Endothelial cell of umbilical vein (primary cell): ENCODE results near the gene ENOSF1. TPM values are rescaled to one million over a fixed set of nuclear protein-coding genes. Genes with fewer than 3 reads are reported as not detected.

Experiments used
- BruUV-seq: library from RNA; stranded (reverse); fragments of 400-500 nt; replicated peaks from 2 replicates; lab custom pipeline; 2021; lab: Mats Ljungman, UMichigan
- CTCF ChIA-PET: fragments of 300-600, 350-600 bp; sonication (Branson Sonifier 250); formaldehyde crosslinking; loops from one replicate; lab custom pipeline; 2021; ENCODE audit warnings: antibody characterized with exemption, inconsistent platforms; lab: Charles Lee
- POLR2A ChIA-PET: fragments of 300-600, 350-600 bp; sonication (Branson Sonifier 250); formaldehyde crosslinking; loops from one replicate; lab custom pipeline; 2021; ENCODE audit warnings: antibody characterized with exemption, inconsistent platforms; lab: Charles Lee
- DNase-seq: peaks from one replicate; pipeline ENCODE4 v3.0.0-alpha.2; 2011; ENCODE audit warnings: low read depth, low spot score
- FAIRE-seq: peaks from 2 replicates; lab custom pipeline; 2011; peaks lifted over from hg19 to GRCh38; lab: Jason Lieb, UNC
- H2AFZ ChIP-seq: 2 replicates; pipeline ENCODE4 v1.6.0; 2012; ENCODE audit warnings: low read depth, low read length, control low read depth, inconsistent platforms
- H3K27ac ChIP-seq: 2 replicates; pipeline ENCODE4 v1.5.1; 2011; ENCODE audit warnings: low read depth, mild to moderate bottlenecking, control low read depth, low read length, moderate library complexity; ENCODE audit not compliant: insufficient read depth
- H3K27me3 ChIP-seq, 2 experiments: 2 replicates each; pipeline versions ENCODE4 v1.6.0 to v1.6.1; 2011; ENCODE audit warnings: low read length in 2 of 2, mixed read lengths in 1 of 2; ENCODE audit not compliant: control insufficient read depth in 2 of 2, insufficient read depth in 2 of 2
- H3K36me3 ChIP-seq, 2 experiments: 2 replicates in 1 of 2; 3 replicates in 1 of 2; pipeline ENCODE4 v1.5.1; 2011; ENCODE audit warnings: low read length in 2 of 2, mild to moderate bottlenecking in 1 of 2, moderate library complexity in 1 of 2; ENCODE audit not compliant: control insufficient read depth in 2 of 2, insufficient read depth in 2 of 2; ENCODE audit errors: extremely low read depth in 1 of 2
- H3K4me1 ChIP-seq: 3 replicates; pipeline ENCODE4 v1.5.1; 2011; ENCODE audit warnings: mild to moderate bottlenecking, low read length; ENCODE audit not compliant: control insufficient read depth, insufficient read depth; ENCODE audit errors: extremely low read depth
- H3K4me2 ChIP-seq: 2 replicates; pipeline ENCODE4 v1.6.1; 2011; ENCODE audit warnings: low read length, control low read depth, mixed read lengths; ENCODE audit not compliant: insufficient read depth
- H3K4me3 ChIP-seq, 3 experiments: fragments of 200-600 bp in 1 of 3; sonication (generic), shearing (Covaris generic) in 1 of 3; replicated peaks in 1 of 3; 2 replicates each; pipeline ENCODE4 v1.5.1; 2011 to 2016; ENCODE audit warnings: control low read depth in 3 of 3, low read length in 3 of 3, mild to moderate bottlenecking in 2 of 3, inconsistent platforms in 1 of 3, low read depth in 1 of 3, moderate library complexity in 1 of 3; ENCODE audit not compliant: insufficient read depth in 1 of 3
- H3K79me2 ChIP-seq: 2 replicates; pipeline ENCODE4 v1.6.0; 2012; ENCODE audit warnings: low read length, inconsistent platforms; ENCODE audit not compliant: control insufficient read depth, insufficient read depth
- H3K9ac ChIP-seq: replicated peaks from 2 replicates; pipeline ENCODE3; 2011; ENCODE audit warnings: low read length, control low read depth; ENCODE audit not compliant: insufficient read depth; ENCODE audit errors: extremely low read depth
- H3K9me1 ChIP-seq: replicated peaks from 3 replicates; pipeline ENCODE4 v1.6.0; 2011; ENCODE audit warnings: mild to moderate bottlenecking, low read length; ENCODE audit not compliant: control insufficient read depth, insufficient read depth; ENCODE audit errors: extremely low read depth
- H3K9me3 ChIP-seq: replicated peaks from 2 replicates; pipeline ENCODE4 v1.5.1; 2012; ENCODE audit warnings: low read length, inconsistent platforms; ENCODE audit not compliant: control insufficient read depth, insufficient read depth
- H4K20me1 ChIP-seq: replicated peaks from 2 replicates; pipeline ENCODE3; 2011; ENCODE audit warnings: mild to moderate bottlenecking, low read length; ENCODE audit not compliant: control insufficient read depth, insufficient read depth; ENCODE audit errors: extremely low read depth
- EZH2 ChIP-seq: IDR thresholded peaks from 2 replicates; pipeline ENCODE4 v1.6.1; 2012; ENCODE audit warnings: borderline replicate concordance, low read depth, mild to moderate bottlenecking, moderate library complexity, low read length, inconsistent platforms; ENCODE audit not compliant: severe bottlenecking
- GATA2 ChIP-seq: IDR thresholded peaks from 2 replicates; pipeline ENCODE4 v1.7.0; 2011; ENCODE audit warnings: low read depth, mild to moderate bottlenecking, moderate library complexity, mixed read lengths, low read length; ENCODE audit not compliant: insufficient read length, insufficient read depth
- JUN ChIP-seq: IDR thresholded peaks from 2 replicates; pipeline ENCODE4 v1.6.1; 2011; ENCODE audit warnings: borderline replicate concordance, low read depth; ENCODE audit not compliant: insufficient read length, insufficient read depth
- MAX ChIP-seq: IDR thresholded peaks from 2 replicates; pipeline ENCODE4 v1.6.1; 2011; ENCODE audit not compliant: insufficient read depth, insufficient read length
- MYC ChIP-seq: IDR thresholded peaks from one replicate; pipeline ENCODE4 v1.6.1; 2011; ENCODE audit warnings: mild to moderate bottlenecking, low read depth, low read length
- POLR2A ChIP-seq: IDR thresholded peaks from 2 replicates; pipeline ENCODE4 v1.6.1; 2012; ENCODE audit warnings: low read depth, mild to moderate bottlenecking, control low read depth, low read length
- POLR2AphosphoS5 ChIP-seq: IDR thresholded peaks from 2 replicates; pipeline ENCODE4 v1.6.1; 2012; ENCODE audit warnings: low read depth, mild to moderate bottlenecking, control low read depth, low read length, moderate library complexity; ENCODE audit not compliant: insufficient read depth
- dilution Hi-C: fragments of 300-500 bp; cut with MboI; formaldehyde crosslinking; loops from one replicate; pipeline ENCODE4 v1.15.0; 2019; ENCODE audit warnings: low sequenced_read_pairs; ENCODE audit not compliant: extremely low pct_ligation_motif_present
- intact Hi-C: fragments of 100-400 bp; cut with micrococcal nuclease; formaldehyde crosslinking; loops from one replicate; pipeline ENCODE4 v1.10.0; 2022
- polyA plus RNA-seq, 4 experiments: library from polyadenylated mRNA; depleted of rRNA in 3 of 4; stranded (reverse) in 3 of 4; unstranded in 1 of 4; fragments of >200 nt; gene quantifications; 2 replicates each; pipeline versions ENCODE4 v1.2.1 to v1.2.3, GENCODE V29; 2011 to 2012; ENCODE audit warnings: missing spikeins in 1 of 4
- total RNA-seq: library from RNA; stranded (reverse); gene quantifications from 2 replicates; pipeline ENCODE4 v1.2.3, GENCODE V29; 2021
- TF ChIP-seq, protein P1 (sequence below), 2 donors: IDR thresholded peaks; 1 replicate in 1 of 2; 2 replicates in 1 of 2; pipeline ENCODE4 v1.5.1; 2011; ENCODE audit warnings: low read length in 2 of 2, mild to moderate bottlenecking in 2 of 2, moderate library complexity in 2 of 2, control low read depth in 1 of 2, inconsistent platforms in 1 of 2, low read depth in 1 of 2; ENCODE audit not compliant: insufficient read depth in 1 of 2; ENCODE audit errors: extremely low read depth in 1 of 2

Gene ENOSF1
- total and polyA plus RNA-seq, 2 donors (not counting 3 experiments of a cell fraction or from before 2014, with no cell fraction given), result 19.5 to 50.5 TPM

GRCh38 chr18:683531-683930, 28.9 kb downstream of the ENOSF1 start:
- no peaks in the 10 kb centered on the region for H3K9me3 ChIP-seq
- H3K79me2 ChIP-seq, result no peaks in the 10 kb centered on the region
- H3K9me1 ChIP-seq, result no peaks in the 10 kb centered on the region
- H2AFZ ChIP-seq, result no peak overlapping the region
- CTCF ChIA-PET, result interaction anchor here (2.0 kb wide), 1 partner anchor 147 kb away, joined by 8 read pairs; no protein-coding TSS in a partner anchor
- intact Hi-C loops, result no loop called here
- H3K4me2 ChIP-seq, result no peak overlapping the region
- POLR2A ChIA-PET, result no interaction called here
- dilution Hi-C loops, result no loop called here
- no peaks in the 10 kb centered on the region for H3K27me3 ChIP-seq
- FAIRE-seq, result no peak
- no peak overlapping the region for H3K4me3 ChIP-seq
- BruUV-seq, result no TSS peak
- no peak for TF ChIP-seq MAX
- TF ChIP-seq JUN, result no peak
- TF ChIP-seq GATA2, result no peak
- TF ChIP-seq, protein P1, sequence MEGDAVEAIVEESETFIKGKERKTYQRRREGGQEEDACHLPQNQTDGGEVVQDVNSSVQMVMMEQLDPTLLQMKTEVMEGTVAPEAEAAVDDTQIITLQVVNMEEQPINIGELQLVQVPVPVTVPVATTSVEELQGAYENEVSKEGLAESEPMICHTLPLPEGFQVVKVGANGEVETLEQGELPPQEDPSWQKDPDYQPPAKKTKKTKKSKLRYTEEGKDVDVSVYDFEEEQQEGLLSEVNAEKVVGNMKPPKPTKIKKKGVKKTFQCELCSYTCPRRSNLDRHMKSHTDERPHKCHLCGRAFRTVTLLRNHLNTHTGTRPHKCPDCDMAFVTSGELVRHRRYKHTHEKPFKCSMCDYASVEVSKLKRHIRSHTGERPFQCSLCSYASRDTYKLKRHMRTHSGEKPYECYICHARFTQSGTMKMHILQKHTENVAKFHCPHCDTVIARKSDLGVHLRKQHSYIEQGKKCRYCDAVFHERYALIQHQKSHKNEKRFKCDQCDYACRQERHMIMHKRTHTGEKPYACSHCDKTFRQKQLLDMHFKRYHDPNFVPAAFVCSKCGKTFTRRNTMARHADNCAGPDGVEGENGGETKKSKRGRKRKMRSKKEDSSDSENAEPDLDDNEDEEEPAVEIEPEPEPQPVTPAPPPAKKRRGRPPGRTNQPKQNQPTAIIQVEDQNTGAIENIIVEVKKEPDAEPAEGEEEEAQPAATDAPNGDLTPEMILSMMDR (IDR thresholded peaks at IDR 0.05; ENCODE audit: extremely low read depth in 1 of 2, insufficient read depth in 1 of 2, low read depth in 1 of 2, low read length in 2 of 2), result no peak
- no peak for TF ChIP-seq POLR2AphosphoS5
- TF ChIP-seq POLR2A, result no peak
- no peak for TF ChIP-seq MYC
- TF ChIP-seq EZH2, result no peak
- H3K9ac ChIP-seq, result no peak overlapping the region
- no peaks in the 10 kb centered on the region for H3K4me1 ChIP-seq
- no peak for DNase-seq
- peaks cover 4 to 5% of the 10 kb centered on the region in 2 experiments for H3K36me3 ChIP-seq
- no peaks in the 10 kb centered on the region for H4K20me1 ChIP-seq
- no peak overlapping the region for H3K27ac ChIP-seq
